ENCODE measurements around the gene LINGO1. TPM values are rescaled to one million over a fixed set of nuclear protein-coding genes. Genes with fewer than 3 reads are reported as not detected.
A peak's percentile ranks its signal among the peaks of the same experiment; 100 is the strongest.

The LINGO1 gene
- total and polyA plus RNA-seq, 2 of the 8 experiments (the other 6 are each of a cell fraction or from before 2014, with no cell fraction given): 57.1 to 114 TPM

GRCh38 chr15:77627581-77627980, 5.1 kb downstream of the LINGO1 start (continued):
- TF ChIP-seq CHD7 (IDR thresholded peaks at IDR 0.05; ENCODE audit: insufficient replicate concordance, low read length): peak; percentile 16
- no peak for TF ChIP-seq CHD1 (IDR thresholded peaks at IDR 0.05; ENCODE audit: low read depth, low read length)
- no peak for TF ChIP-seq HDAC2 (IDR thresholded peaks at IDR 0.05; ENCODE audit: borderline replicate concordance in 1 of 2, low read depth in 2 of 2, low read length in 2 of 2)
- TF ChIP-seq RAD21 (IDR thresholded peaks at IDR 0.05 in 1 of 2, conservative IDR thresholded peaks at IDR 0.05 in 1 of 2; ENCODE audit: low read depth in 2 of 2, low read length in 2 of 2): no peak
- no peak for TF ChIP-seq MAFK (IDR thresholded peaks at IDR 0.05; ENCODE audit: low read depth, low read length)
- TF ChIP-seq TBP (IDR thresholded peaks at IDR 0.05; ENCODE audit: low read depth, low read length): no peak
- TF ChIP-seq CBX5 (IDR thresholded peaks at IDR 0.05; ENCODE audit: low read depth, low read length): no peak
- peak; percentile 9; the same call in 1 of the 2 replicates for TF ChIP-seq GABPA (IDR thresholded peaks at IDR 0.05; ENCODE audit: borderline replicate concordance, insufficient read depth, low read length)
- peak; percentile 34 for TF ChIP-seq ASH2L (IDR thresholded peaks at IDR 0.05; ENCODE audit: low read length)
- no peak for TF ChIP-seq ZNF274 (IDR thresholded peaks at IDR 0.05; ENCODE audit: borderline replicate concordance, extremely low read depth, low read length)
- no peak for TF ChIP-seq SIRT6 (IDR thresholded peaks at IDR 0.05; ENCODE audit: low read length)

Data from H1 (cell line).